Activated CD4-positive, alpha-beta T cell treated with anti-CD3 and anti-CD28 coated beads for 24 hours (primary cell): ENCODE measurements around the gene ROGDI.

ENCODE experiments used
- DNase-seq, 2 donors: peaks; one replicate each; pipeline ENCODE4 v3.0.0-alpha.2; 2020; ENCODE audit warnings: low read depth in 2 of 2

ROGDI gene

GRCh38 chr16:4814046-4814445 is 11.6 kb upstream of the ROGDI start:
- no peak for DNase-seq

GRCh38 chr16:4813251-4814003 is 11.0 kb upstream of the ROGDI start:
- no peak for DNase-seq

- no peak for DNase-seq
These were observed 9.3 kb upstream of the ROGDI start for GRCh38 chr16:4811773-4812172.

GRCh38 chr16:4811242-4811641 is 8.8 kb upstream of the ROGDI start:
- no peak for DNase-seq

GRCh38 chr16:4806280-4806679 is 3.8 kb upstream of the ROGDI start:
- DNase-seq: no peak

- no peak for DNase-seq
These were observed 2.8 kb upstream of the ROGDI start for GRCh38 chr16:4805231-4805630.

- DNase-seq: no peak
These were observed 1.7 kb upstream of the ROGDI start for GRCh38 chr16:4803898-4804762.

GRCh38 chr16:4803401-4803844 is 990 bp upstream of the ROGDI start:
- no peak for DNase-seq

- peak; percentile 84 to 85 for DNase-seq
These were observed 340 bp upstream of the ROGDI start for GRCh38 chr16:4802659-4803287.

GRCh38 chr16:4801051-4801961 is 1.1 kb downstream of the ROGDI start:
- peak in 1 of 2 donors; percentile 8 for DNase-seq

GRCh38 chr16:4800290-4801041 is 2.0 kb downstream of the ROGDI start:
- no peak for DNase-seq

- no peak for DNase-seq
These were observed 3.1 kb downstream of the ROGDI start for GRCh38 chr16:4799171-4799855.

- no peak for DNase-seq
These were observed 4.0 kb downstream of the ROGDI start for GRCh38 chr16:4798456-4798855.

- DNase-seq: no peak
These were observed 4.6 kb downstream of the ROGDI start for GRCh38 chr16:4797805-4798252.

- no peak for DNase-seq
These were observed 5.2 kb downstream of the ROGDI start for GRCh38 chr16:4796982-4797804.

GRCh38 chr16:4795828-4796572 is 6.4 kb downstream of the ROGDI start:
- DNase-seq: no peak

GRCh38 chr16:4795181-4795827 is 7.1 kb downstream of the ROGDI start, which contains the start of gene SMIM22:
TSS of gene SMIM22 (plus strand) at chr16:4795369. CDS start at chr16:4795735, 366 bp downstream.
- DNase-seq: no peak
